Liver (tissue), 9 donors: ENCODE data around the gene GLP1R. TPM values are rescaled to one million over a fixed set of nuclear protein-coding genes. Genes with fewer than 3 reads are reported as not detected.

ENCODE experiments used
- DNase-seq: peaks from one replicate; pipeline ENCODE4 v3.0.0-alpha.2; 2017; ENCODE audit warnings: low spot score
- H3K27ac ChIP-seq, 2 donors: one replicate each; pipeline ENCODE4 v1.7.0; 2013; ENCODE audit warnings: inconsistent platforms in 2 of 2, low read length in 2 of 2, control low read depth in 1 of 2, low read depth in 1 of 2, mild to moderate bottlenecking in 1 of 2
- H3K27me3 ChIP-seq, 4 donors: one replicate each; pipeline versions ENCODE4 v1.6.1 to v1.7.0; 2013; ENCODE audit warnings: low read length in 3 of 4, inconsistent platforms in 1 of 4, mild to moderate bottlenecking in 1 of 4, moderate library complexity in 1 of 4; ENCODE audit not compliant: control insufficient read depth in 4 of 4, insufficient read depth in 4 of 4
- H3K36me3 ChIP-seq, 4 donors: one replicate each; pipeline versions ENCODE4 v1.6.1 to v1.7.0; 2013; ENCODE audit warnings: low read length in 3 of 4, mild to moderate bottlenecking in 3 of 4, low read depth in 1 of 4, moderate library complexity in 1 of 4; ENCODE audit not compliant: control insufficient read depth in 4 of 4, insufficient read depth in 3 of 4
- H3K4me1 ChIP-seq, 4 donors: one replicate each; pipeline versions ENCODE4 v1.6.1 to v1.7.0; 2013; ENCODE audit warnings: low read length in 3 of 4, mild to moderate bottlenecking in 3 of 4, moderate library complexity in 1 of 4; ENCODE audit not compliant: control insufficient read depth in 4 of 4, insufficient read depth in 4 of 4
- H3K4me3 ChIP-seq, 3 donors: one replicate each; pipeline versions ENCODE4 v1.6.1 to v1.7.0; 2013; ENCODE audit warnings: low read length in 3 of 3, control low read depth in 1 of 3, low read depth in 1 of 3, mild to moderate bottlenecking in 1 of 3
- H3K9ac ChIP-seq, 2 donors: one replicate each; pipeline ENCODE4 v1.7.0; 2013; ENCODE audit warnings: low read length in 2 of 2, mild to moderate bottlenecking in 2 of 2, moderate library complexity in 2 of 2, control low read depth in 1 of 2, low read depth in 1 of 2
- H3K9me3 ChIP-seq, 4 donors: one replicate each; pipeline versions ENCODE4 v1.6.1 to v1.7.0; 2013; ENCODE audit warnings: low read length in 3 of 4; ENCODE audit not compliant: control insufficient read depth in 4 of 4
- ATF3 ChIP-seq: IDR thresholded peaks from 2 replicates; pipeline ENCODE4 v1.6.1; 2016; ENCODE audit warnings: antibody characterized with exemption
- CTCF ChIP-seq: fragments of 150-350 bp; IDR thresholded peaks from 2 replicates; pipeline ENCODE4 v1.5.1; 2017; ENCODE audit warnings: improper control_type of control experiment, low read depth, low read length; ENCODE audit not compliant: missing input control
- EGR1 ChIP-seq, 2 donors: IDR thresholded peaks; 2 replicates each; pipeline ENCODE4 v1.6.1; 2016 to 2018; ENCODE audit warnings: antibody characterized with exemption in 2 of 2, low read depth in 2 of 2
- FOXA1 ChIP-seq: IDR thresholded peaks from 2 replicates; pipeline ENCODE4 v1.6.1; 2016; ENCODE audit warnings: antibody characterized with exemption
- FOXA2 ChIP-seq: IDR thresholded peaks from 2 replicates; pipeline ENCODE4 v1.6.1; 2016; ENCODE audit warnings: antibody characterized with exemption
- GABPA ChIP-seq, 2 donors: IDR thresholded peaks in 1 of 2; conservative IDR thresholded peaks in 1 of 2; 2 replicates each; pipeline ENCODE4 v1.6.1; 2016; ENCODE audit warnings: antibody characterized with exemption in 2 of 2, mild to moderate bottlenecking in 1 of 2, moderate library complexity in 1 of 2
- HNF4A ChIP-seq, 2 donors: conservative IDR thresholded peaks; 2 replicates each; pipeline ENCODE4 v1.6.1; 2016; ENCODE audit warnings: antibody characterized with exemption in 2 of 2, mild to moderate bottlenecking in 2 of 2
- HNF4G ChIP-seq: IDR thresholded peaks from 2 replicates; pipeline ENCODE4 v1.6.1; 2016; ENCODE audit warnings: antibody characterized with exemption
- JUND ChIP-seq, 2 donors: IDR thresholded peaks; 2 replicates each; pipeline ENCODE4 v1.6.1; 2016; ENCODE audit warnings: antibody characterized with exemption in 2 of 2
- MAX ChIP-seq: IDR thresholded peaks from 2 replicates; pipeline ENCODE4 v1.6.1; 2016; ENCODE audit warnings: antibody characterized with exemption
- NR2F2 ChIP-seq: IDR thresholded peaks from 2 replicates; pipeline ENCODE4 v1.6.1; 2016; ENCODE audit warnings: antibody characterized with exemption
- RAD21 ChIP-seq, 2 donors: IDR thresholded peaks; 2 replicates each; pipeline ENCODE4 v1.6.1; 2016; ENCODE audit warnings: antibody characterized with exemption in 2 of 2, mild to moderate bottlenecking in 2 of 2
- REST ChIP-seq: IDR thresholded peaks from 2 replicates; pipeline ENCODE4 v1.6.1; 2016; ENCODE audit warnings: antibody characterized with exemption, mild to moderate bottlenecking
- RXRA ChIP-seq, 2 donors: IDR thresholded peaks; 2 replicates each; pipeline ENCODE4 v1.6.1; 2017 to 2018; ENCODE audit warnings: antibody characterized with exemption in 2 of 2, mild to moderate bottlenecking in 1 of 2
- SP1 ChIP-seq: IDR thresholded peaks from 2 replicates; pipeline ENCODE4 v1.6.1; 2018; ENCODE audit warnings: antibody characterized with exemption, mild to moderate bottlenecking
- TAF1 ChIP-seq: conservative IDR thresholded peaks from 2 replicates; pipeline ENCODE4 v1.6.1; 2016; ENCODE audit warnings: antibody characterized with exemption, mild to moderate bottlenecking
- YY1 ChIP-seq: IDR thresholded peaks from 2 replicates; pipeline ENCODE4 v1.6.1; 2016; ENCODE audit warnings: antibody characterized with exemption, mild to moderate bottlenecking
- ZBTB33 ChIP-seq: IDR thresholded peaks from 2 replicates; pipeline ENCODE4 v1.6.1; 2016; ENCODE audit warnings: antibody characterized with exemption
- WGBS: extraction: QIAGEN DNeasy Blood & Tissue Kit; methylation state at CpG from one replicate; pipeline ENCODE4 v1.1.7; 2013; 5-methylcytosine and 5-hydroxymethylcytosine counted together
- polyA plus RNA-seq, 2 donors: library from polyadenylated mRNA; stranded (reverse) in 1 of 2; unstranded in 1 of 2; fragments of 200-250 nt in 1 of 2; fragments of >200 nt in 1 of 2; fragmentation: Nextera tagmentation in 1 of 2; extraction: Ambion mirVana in 1 of 2; gene quantifications; one replicate each; pipeline versions ENCODE4 v1.2.1 to v1.2.3, GENCODE V29; 2013 to 2015
- total RNA-seq, 2 donors: library from RNA; depleted of rRNA; stranded (reverse); fragments of >200 nt; gene quantifications; one replicate each; pipeline ENCODE4 v1.2.3, GENCODE V29; 2014
- donor health status: healthy.
- donor health status: healthy.
- donor health status: healthy.
- donor health status: healthy.
- donor health status: healthy.

The GLP1R gene
- total and polyA plus RNA-seq, 4 donors = not detected

- Histone ChIP-seq H3K36me3 (no peaks in the 10 kb centered on the region), H3K9me3 (no peaks in the 10 kb centered on the region), H3K27me3 (no peaks in the 10 kb centered on the region), H3K4me1 (peaks cover 4 to 22% (median 16%) of the 10 kb centered on the region in 4 donors), H3K27ac (no peak overlapping the region), H3K4me3 (no peak overlapping the region), H3K9ac (no peak overlapping the region)
- TF ChIP-seq FOXA1 (peak; percentile 92), HNF4G (no peak), FOXA2 (peak; percentile 92), ZBTB33 (no peak), HNF4A (conservative IDR thresholded peaks at IDR 0.05) (peak; percentile 39 to 42), RXRA (IDR thresholded peaks at IDR 0.05) (peak; percentile 55 to 65), TAF1 (no peak), JUND (IDR thresholded peaks at IDR 0.05) (peak in 1 of 2 donors; percentile 46)
- DNase-seq = no peak
Observed at GRCh38 chr6:39095578-39095977, 47.0 kb downstream of the GLP1R start.

GRCh38 chr6:39100358-39100757 lies 51.8 kb downstream of the GLP1R start:
- no peak for DNase-seq
- H3K4me3 ChIP-seq = no peak overlapping the region
- H3K4me1 ChIP-seq = peaks cover 0 to 1% (median under 1%) of the 10 kb centered on the region in 4 donors
- no peaks in the 10 kb centered on the region for H3K27me3 ChIP-seq
- TF ChIP-seq REST = no peak
- no peak for TF ChIP-seq SP1
- no peak for TF ChIP-seq CTCF
- TF ChIP-seq HNF4G = no peak
- no peak for TF ChIP-seq ATF3
- no peak for TF ChIP-seq NR2F2
- TF ChIP-seq MAX = no peak
- TF ChIP-seq FOXA2 = no peak
- no peak for TF ChIP-seq ZBTB33
- no peak for TF ChIP-seq JUND (IDR thresholded peaks at IDR 0.05)
- no peak for TF ChIP-seq EGR1 (IDR thresholded peaks at IDR 0.05; ENCODE audit: low read depth in 2 of 2)
- no peak for TF ChIP-seq YY1
- no peak for TF ChIP-seq RXRA (IDR thresholded peaks at IDR 0.05)
- TF ChIP-seq RAD21 (IDR thresholded peaks at IDR 0.05) = no peak
- no peak for TF ChIP-seq FOXA1
- no peak for TF ChIP-seq TAF1
- TF ChIP-seq HNF4A (conservative IDR thresholded peaks at IDR 0.05) = no peak
- TF ChIP-seq GABPA (IDR thresholded peaks at IDR 0.05 in 1 of 2, conservative IDR thresholded peaks at IDR 0.05 in 1 of 2) = no peak
- no peaks in the 10 kb centered on the region for H3K9me3 ChIP-seq
- WGBS = 79% methylated on average over 3 of the region's 3 CpGs
- peaks cover 0 to 4% (median 2%) of the 10 kb centered on the region in 4 donors for H3K36me3 ChIP-seq
- no peak overlapping the region for H3K9ac ChIP-seq
- H3K27ac ChIP-seq = no peak overlapping the region
